HG03378 (cell line): Measurements from ENCODE around the gene PAGR1.
A peak's percentile ranks its signal among the peaks of the same experiment; 100 is the strongest.
"Not testable (repeated sequence)": the region's sequence is repeated elsewhere in the genome, so short reads cannot be mapped to it uniquely, and the experiment has no call there.

ENCODE experiments used
- ATAC-seq: cut with Tn5 transposase; IDR thresholded peaks from one replicate; pipeline ENCODE4 v1.9.1; 2021; ENCODE audit warnings: mild to moderate bottlenecking, moderate library complexity; ENCODE audit not compliant: unreplicated experiment

Gene PAGR1

DNA sequence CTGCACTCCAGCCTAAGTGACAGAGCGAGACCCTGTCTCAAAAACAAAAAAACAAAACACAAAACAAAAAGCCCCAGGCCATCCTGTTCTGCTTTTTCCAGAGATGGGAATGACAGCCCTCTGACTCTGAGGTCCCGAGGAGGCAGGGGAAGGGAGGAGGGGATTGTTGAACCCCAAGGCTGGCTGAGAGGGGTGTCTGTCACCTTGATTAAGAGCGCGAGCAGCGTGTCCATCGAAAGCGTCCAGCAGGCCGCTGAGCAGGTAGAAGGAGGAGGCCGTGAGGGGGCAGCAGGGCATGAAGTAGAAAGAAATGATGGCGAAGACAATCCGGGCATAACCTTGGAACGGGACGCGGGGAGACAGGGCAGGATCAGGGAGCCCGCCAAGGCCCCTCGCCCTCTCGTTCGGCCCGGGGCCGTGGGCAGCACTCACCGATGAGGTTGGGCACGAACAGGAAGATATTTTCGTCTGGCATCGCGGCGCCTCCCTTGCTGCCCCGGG, 46.5 kb downstream of the PAGR1 start:
- ATAC-seq = no peak

DNA sequence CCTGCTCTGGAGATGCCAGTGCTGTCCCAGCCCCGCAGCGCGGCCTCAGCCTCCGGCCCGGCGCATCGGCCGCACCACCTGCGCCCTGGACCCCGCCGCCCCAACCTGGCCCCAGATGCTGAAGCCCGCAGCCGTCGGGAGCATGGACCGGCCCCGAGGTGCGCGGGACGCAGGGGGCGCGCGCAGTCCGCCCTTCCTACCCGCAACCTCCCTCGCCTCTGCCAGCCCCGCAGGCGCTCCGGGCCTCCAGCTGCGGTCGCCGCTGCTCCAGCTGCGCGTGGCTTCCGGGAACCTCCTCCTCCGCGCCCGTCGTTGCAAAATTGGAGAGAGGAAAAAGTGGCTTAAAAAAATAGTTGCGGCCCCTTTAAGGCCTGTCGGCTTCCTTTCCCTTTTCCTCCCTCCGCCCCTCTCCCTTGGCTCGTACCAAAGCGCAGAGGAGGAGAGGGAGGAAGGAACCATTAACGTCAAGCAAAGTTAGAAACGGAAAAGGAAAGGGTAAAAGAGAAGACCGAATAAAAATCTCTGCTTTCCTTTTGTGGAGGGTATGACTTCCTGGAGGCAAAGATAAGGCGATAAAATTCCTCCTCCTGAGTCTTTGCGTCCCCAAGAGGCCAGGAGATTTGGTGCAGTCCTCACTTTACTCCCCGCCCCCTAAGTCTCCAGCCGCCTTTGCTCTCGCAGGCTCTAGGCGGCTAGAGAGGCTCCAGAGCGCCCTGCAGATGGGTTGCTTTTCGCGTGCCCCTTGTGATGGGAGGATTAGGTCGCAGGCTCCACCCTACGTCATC, 47.1 kb downstream of the PAGR1 start, which contains the start of gene CDIPT:
TSS of gene CDIPT (minus strand) at position 343 of the 785 bp plus-strand sequence. CDS start 369 bp downstream, outside the sequence.
- peak; percentile 81 for ATAC-seq

DNA sequence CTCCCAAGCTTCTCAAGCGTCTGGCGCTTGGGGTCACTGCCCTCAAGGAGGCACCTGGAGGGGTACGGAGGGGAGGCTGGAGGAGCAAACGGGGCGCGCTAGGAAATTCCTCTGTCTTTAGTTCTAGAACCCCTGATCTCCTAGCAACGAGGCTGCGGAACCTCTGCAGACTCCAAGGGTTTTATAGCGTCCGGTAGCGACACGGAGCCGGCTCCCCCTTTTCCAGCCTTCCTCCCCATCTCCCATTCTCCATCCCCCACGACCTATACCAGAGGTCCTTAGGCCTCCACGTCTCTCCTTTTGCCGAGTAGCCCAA, 47.7 kb downstream of the PAGR1 start:
- no peak for ATAC-seq

- no peak for ATAC-seq
These were observed 48.3 kb downstream of the PAGR1 start for GRCh38 chr16:29864205-29864604.

DNA sequence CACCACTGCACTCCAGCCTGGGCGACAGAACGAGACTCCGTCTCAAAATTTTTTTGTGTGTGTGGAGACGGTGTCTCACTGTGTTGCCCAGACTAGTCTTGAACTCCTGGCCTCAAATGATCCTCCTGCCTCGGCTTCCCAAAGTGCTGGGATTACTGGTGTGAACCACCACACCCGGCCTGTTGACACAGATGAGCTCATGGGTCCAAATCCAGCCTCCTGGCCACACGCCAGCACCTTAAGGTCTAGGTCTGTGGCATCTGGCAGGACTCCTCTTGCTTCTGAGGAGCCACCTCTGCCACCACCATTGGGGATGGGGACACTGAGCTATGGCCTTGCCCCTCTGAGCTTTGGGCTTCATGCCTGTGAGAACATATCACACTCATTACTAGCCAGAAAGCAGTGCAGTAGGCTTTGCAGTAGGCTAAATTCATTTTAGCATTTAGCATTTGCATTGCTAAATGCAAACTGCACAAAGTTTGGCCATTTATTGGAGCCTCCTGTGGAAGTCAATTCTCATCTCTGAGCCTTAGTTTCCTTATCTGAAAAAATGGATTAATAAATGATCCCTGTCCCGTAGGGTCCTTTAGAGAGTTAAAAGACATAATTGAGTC, 52.6 kb downstream of the PAGR1 start:
- no peak for ATAC-seq

DNA sequence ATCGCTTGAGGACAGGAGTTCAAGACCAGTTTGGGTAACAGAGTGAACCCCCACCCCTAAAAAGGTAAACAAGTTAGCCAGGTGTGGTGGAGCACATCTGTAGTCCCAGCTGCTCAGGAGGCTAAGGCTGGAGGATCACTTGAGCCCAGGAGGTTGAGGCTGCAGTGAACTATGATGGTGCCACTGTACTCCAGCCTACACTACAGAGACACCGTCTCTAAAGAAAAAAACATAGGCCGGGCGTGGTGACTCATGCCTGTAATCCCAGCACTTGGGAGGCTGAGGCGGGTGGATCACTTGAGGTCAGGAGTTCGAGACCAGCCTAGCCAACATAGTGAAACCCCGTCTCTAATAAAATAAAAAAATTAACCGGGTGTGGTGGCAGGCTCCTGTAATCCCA, 53.1 kb downstream of the PAGR1 start:
- not testable (repeated sequence) for ATAC-seq
